Central memory CD4-positive, alpha-beta T cell (primary cell): Measurements from ENCODE around the gene RELA.
"Not testable (repeated sequence)": the region's sequence is repeated elsewhere in the genome, so short reads cannot be mapped to it uniquely, and the experiment has no call there.

Experiments used
- DNase-seq: peaks from one replicate; pipeline ENCODE4 v3.0.0; 2022

Gene RELA

GRCh38 chr11:65663639-65664200 lies 1.0 kb upstream of the RELA start:
- peak; percentile 34 for DNase-seq

GRCh38 chr11:65662247-65662798 lies 393 bp downstream of the RELA start:
- DNase-seq: no peak

GRCh38 chr11:65661599-65662246 lies 993 bp downstream of the RELA start:
- DNase-seq: no peak

GRCh38 chr11:65660908-65661307 lies 1.8 kb downstream of the RELA start:
- DNase-seq: not testable (repeated sequence)

GRCh38 chr11:65660038-65660437 lies 2.7 kb downstream of the RELA start:
- no peak for DNase-seq

- DNase-seq: no peak
Measured at GRCh38 chr11:65658174-65659021, 4.3 kb downstream of the RELA start.

GRCh38 chr11:65657426-65657825 lies 5.3 kb downstream of the RELA start:
- DNase-seq: no peak

- no peak for DNase-seq
Measured at GRCh38 chr11:65655570-65656332, 7.0 kb downstream of the RELA start.

- no peak for DNase-seq
Measured at GRCh38 chr11:65654375-65655349, 8.1 kb downstream of the RELA start.

GRCh38 chr11:65653229-65654225 lies 9.2 kb downstream of the RELA start:
- DNase-seq: no peak

GRCh38 chr11:65652511-65653228 lies 10.0 kb downstream of the RELA start:
- DNase-seq: peak; percentile 97

- no peak for DNase-seq
Measured at GRCh38 chr11:65651589-65652510, 10.9 kb downstream of the RELA start.

- no peak for DNase-seq
Measured at GRCh38 chr11:65651339-65651588, 11.5 kb downstream of the RELA start.

GRCh38 chr11:65650547-65651338 lies 12.0 kb downstream of the RELA start:
- no peak for DNase-seq

- DNase-seq: no peak
Measured at GRCh38 chr11:65649656-65650546, 12.8 kb downstream of the RELA start.

- DNase-seq: no peak
Measured at GRCh38 chr11:65648997-65649493, 13.7 kb downstream of the RELA start.
